ENCODE data around the gene DHRS7. TPM values are rescaled to one million over a fixed set of nuclear protein-coding genes. Genes with fewer than 3 reads are reported as not detected.

The DHRS7 gene
- total RNA-seq, 1 experiment from 2014 or later: 27.7 TPM

GRCh38 chr14:60212503-60213371 lies 47.5 kb upstream of the DHRS7 start:
- Histone ChIP-seq H3K4ac (ENCODE audit: low read depth, low read length) (no peak overlapping the region; the same call in 1 of the 2 replicates), H2BK5ac (ENCODE audit: insufficient read length, low read length) (no peak overlapping the region), H3K56ac (ENCODE audit: insufficient read length, low read depth, low read length) (no peak overlapping the region), H2AFZ (ENCODE audit: low read length) (no peak overlapping the region), H2BK15ac (ENCODE audit: low read depth, low read length) (no peak overlapping the region), H3K27ac (ENCODE audit: insufficient read length, low read depth, low read length) (no peak overlapping the region), H4K8ac (replicated peaks; ENCODE audit: insufficient read length, low read depth, low read length) (no peak overlapping the region), H3T11ph (ENCODE audit: low read length) (no peak overlapping the region), H2BK12ac (ENCODE audit: insufficient read length, low read depth, low read length) (no peak overlapping the region), H3K4me2 (ENCODE audit: insufficient read depth, insufficient read length, low read length) (no peak overlapping the region), H3K79me2 (ENCODE audit: insufficient read depth, low read length) (no peaks in the 10 kb centered on the region), H3K23me2 (ENCODE audit: insufficient read length, low read depth, low read length, poor library complexity, severe bottlenecking) (no peaks in the 10 kb centered on the region), H3K23ac (ENCODE audit: insufficient read length, low read depth, low read length) (no peak overlapping the region), H2BK120ac (ENCODE audit: low read depth, low read length, poor library complexity, severe bottlenecking) (no peak overlapping the region), H3K14ac (ENCODE audit: insufficient read depth, low read length) (no peak overlapping the region), H3K18ac (ENCODE audit: insufficient read length, low read depth, low read length) (no peak overlapping the region), H2AK5ac (ENCODE audit: insufficient read length, low read length) (no peak overlapping the region), H2BK20ac (ENCODE audit: low read depth, low read length, poor library complexity, severe bottlenecking) (no peak overlapping the region), H3K4me1 (ENCODE audit: insufficient read depth, low read length) (peaks cover 9% of the 10 kb centered on the region; the same call in 1 of the 2 replicates), H4K20me1 (ENCODE audit: control insufficient read depth, insufficient read depth, insufficient read length) (no peaks in the 10 kb centered on the region), H3K27me3 (ENCODE audit: insufficient read depth, low read length) (no peaks in the 10 kb centered on the region), H4K5ac (ENCODE audit: insufficient read length, low read depth, low read length) (no peak overlapping the region), H4K91ac (ENCODE audit: insufficient read length, low read depth, low read length) (no peak overlapping the region), H3K9me3 (ENCODE audit: control insufficient read depth, low read depth, low read length) (no peaks in the 10 kb centered on the region), H3K79me1 (ENCODE audit: insufficient read depth, low read depth, low read length, poor library complexity, severe bottlenecking) (no peaks in the 10 kb centered on the region), H3K9ac (ENCODE audit: extremely low read depth, insufficient read length, low read length) (no peak overlapping the region)
- Mint-ChIP-seq H3K27ac (no peak overlapping the region), H3K36me3 (ENCODE audit: insufficient read depth in 1 of 3, low read depth in 3 of 3) (no peaks in the 10 kb centered on the region), H3K4me3 (no peak overlapping the region), H3K4me1 (peaks cover 14 to 18% of the 10 kb centered on the region in 2 experiments), H3K27me3 (ENCODE audit: low read depth) (no peaks in the 10 kb centered on the region; the same call in 1 of the 2 replicates), H3K9me3 (no peaks in the 10 kb centered on the region)
- WGBS (ENCODE audit: extremely low coverage, insufficient read length, low lambda C conversion rate): no CpG with 5 or more reads among the region's 5 CpGs
- no peak for DNase-seq
- TF ChIP-seq CTCF (conservative IDR thresholded peaks at IDR 0.05): no peak

All from H9 (cell line).